GM18511 (cell line): ENCODE results near the gene ITPA.
"Not testable (repeated sequence)": the region's sequence is repeated elsewhere in the genome, so short reads cannot be mapped to it uniquely, and the experiment has no call there.

Experiments
- ATAC-seq: cut with Tn5 transposase; IDR thresholded peaks from one replicate; pipeline ENCODE4 v1.9.1; 2021; ENCODE audit warnings: mild to moderate bottlenecking, moderate library complexity; ENCODE audit not compliant: unreplicated experiment

The ITPA gene

DNA sequence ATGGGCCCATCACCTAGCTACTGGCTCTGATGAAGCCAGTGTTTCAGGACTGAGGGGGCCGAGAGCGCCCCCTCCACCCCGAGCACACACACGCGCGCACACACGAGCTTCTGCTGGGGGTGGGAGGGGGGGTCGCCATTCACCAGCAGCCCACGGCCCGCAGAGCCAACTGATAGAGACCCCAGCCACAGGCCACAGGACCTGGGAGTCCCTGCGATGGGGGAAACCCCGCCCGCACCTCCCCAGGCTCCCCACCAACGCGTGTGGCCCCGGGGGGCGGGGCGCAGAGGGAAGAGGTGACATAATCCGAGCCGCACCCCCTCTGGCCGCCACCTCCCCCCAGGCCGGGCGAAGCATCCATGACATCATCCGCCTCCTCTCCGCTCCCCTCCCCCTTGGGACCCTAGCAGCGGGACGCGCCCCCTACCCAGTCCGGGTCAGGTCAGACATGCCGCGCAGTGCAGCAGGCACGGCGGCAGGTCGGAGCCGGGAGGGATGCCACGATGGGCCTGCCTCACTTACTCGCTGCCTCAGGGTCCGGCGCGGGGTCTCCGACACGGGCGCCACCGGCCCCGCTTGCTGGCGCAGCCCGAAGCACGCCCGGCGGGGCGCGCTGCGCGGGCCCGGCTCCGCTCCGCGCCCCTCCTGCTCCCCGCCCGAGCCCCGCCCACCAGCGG lies 36.2 kb upstream of the ITPA start, which contains the start of gene LZTS3:
LZTS3 (minus strand) TSS at position 617 of the 677 bp plus-strand sequence. CDS start 6,386 bp downstream, outside the sequence.
- ATAC-seq: peak; percentile 69

DNA sequence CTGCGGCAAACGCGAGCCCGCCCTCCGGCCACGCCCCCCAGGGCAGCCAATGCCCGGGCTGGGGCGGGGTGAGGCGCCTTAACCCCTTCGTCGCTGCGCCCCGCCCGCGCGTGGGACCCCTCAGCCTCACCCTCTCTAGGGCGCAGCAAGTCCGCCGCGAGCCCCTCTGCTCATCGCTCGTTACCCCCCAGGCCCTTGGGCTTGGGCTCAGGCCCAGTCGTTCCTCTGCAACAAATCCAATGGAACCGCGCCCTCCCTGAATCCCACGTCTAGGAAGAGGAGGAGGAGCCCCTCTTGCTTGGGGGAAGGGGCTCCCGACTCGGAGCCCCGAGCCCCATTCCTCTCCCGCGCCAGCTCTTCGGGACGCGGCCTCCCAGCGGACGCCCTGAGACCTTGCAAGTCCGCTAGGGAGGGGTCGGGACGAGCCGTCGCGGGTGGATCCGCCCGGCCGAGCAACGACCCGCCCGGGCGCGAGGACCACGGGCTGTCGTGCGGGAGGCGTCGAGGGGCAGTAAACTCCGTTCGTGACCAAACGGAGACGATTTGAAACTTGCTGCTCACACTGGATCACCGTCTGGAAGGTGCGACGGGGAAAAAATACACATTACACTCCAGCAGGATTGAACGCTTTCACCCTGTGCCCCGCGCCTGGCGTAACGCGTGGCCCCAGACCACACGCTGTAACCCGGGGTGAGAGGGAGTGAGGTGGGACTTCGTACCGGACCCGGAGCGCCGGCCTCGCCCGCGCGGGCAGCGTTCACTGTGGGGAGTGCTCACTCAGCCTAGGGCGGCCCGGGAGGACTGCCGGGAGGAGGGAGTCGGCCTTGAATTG lies 35.5 kb upstream of the ITPA start:
- ATAC-seq: peak; percentile 93

DNA sequence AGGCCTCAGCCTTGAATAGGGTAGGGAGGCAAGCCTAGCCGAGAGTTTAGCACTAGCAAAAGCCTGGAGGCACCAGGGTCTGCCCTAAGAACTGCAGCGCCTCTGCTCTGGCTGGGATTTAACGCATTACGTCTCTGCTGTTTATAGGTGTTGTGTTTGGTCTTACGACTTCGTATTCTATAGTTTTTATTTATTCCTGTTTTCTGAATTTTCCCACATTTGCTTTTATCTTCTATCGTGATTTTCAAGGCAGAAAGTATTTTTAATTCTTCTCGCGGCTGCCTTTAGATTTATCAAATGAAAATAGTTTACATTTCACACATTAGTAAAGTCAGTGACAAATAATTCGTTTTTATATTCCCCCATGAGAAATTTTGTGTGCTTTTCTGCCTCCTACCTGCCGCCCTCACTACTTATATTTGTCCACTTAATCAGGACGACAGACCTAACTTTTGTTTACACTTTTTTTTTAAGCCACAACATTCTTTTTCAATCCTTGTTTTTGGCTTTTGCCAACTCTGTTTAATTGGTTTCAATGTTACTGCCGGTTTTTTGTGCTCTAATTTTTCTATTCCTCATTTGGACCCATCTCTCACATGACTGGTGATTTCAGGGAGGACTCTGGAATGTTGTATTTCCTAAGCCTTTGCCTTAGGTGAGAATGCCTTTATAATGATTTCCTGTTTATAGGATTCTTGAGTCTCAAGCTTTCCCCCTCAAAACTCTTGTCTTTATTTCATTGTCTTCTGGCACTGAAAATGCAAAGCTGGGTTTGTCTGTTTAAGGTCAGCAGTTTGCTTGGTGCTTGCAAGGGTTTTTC lies 34.6 kb upstream of the ITPA start:
- no peak for ATAC-seq

DNA sequence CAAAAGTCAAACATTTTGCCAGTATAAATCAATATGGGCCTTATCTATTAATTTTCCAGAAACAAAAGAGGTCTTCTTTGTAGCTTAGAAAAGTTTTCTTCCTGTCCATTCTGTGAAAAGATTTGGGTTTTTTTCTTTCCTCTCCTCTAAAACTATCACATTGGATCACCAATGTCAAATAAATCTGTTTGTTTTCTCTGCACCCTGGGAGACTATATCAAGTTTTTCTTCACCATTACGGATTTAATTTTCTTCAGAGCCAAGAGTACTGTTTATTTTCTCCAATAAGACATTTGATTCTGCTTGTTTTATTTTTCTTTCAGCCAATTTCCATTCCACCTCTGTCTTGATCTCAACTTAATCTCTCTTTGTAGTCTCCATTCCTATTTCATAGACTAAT lies 34.0 kb upstream of the ITPA start:
- ATAC-seq: no peak

DNA sequence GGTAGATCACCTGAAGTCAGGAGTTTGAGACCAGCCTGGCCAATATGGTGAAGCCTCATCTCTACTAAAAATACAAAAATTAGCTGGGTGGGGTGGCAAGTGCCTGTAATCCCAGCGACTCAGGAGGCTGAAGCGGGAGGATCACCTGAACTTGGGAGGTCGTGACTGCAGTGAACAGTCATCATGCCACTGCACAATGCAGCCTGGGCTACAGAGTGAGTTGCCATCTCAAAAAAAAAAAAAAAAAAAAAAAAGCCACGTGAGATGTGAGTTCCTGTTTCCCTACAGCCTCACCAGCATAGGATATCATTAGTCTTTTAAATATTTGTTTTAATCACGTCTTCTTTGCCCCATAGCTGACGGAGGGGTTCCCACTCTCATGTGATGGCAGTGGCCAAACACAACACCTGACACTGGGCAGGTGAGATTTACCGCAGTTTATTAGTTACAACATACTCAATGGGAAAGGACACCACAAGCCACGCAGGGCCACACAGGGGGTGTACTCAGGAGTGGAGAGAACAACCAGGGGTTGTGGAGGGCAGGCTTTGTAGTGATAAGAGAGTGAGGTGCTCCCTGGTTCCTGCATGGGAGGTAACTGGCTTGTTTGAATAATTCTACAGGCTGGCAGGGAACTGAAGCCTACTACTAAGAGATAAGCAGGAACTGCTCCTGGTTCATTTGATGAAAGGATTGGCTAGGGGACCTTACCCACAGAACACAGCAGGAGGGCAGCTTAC lies 31.4 kb upstream of the ITPA start:
- ATAC-seq: no peak

DNA sequence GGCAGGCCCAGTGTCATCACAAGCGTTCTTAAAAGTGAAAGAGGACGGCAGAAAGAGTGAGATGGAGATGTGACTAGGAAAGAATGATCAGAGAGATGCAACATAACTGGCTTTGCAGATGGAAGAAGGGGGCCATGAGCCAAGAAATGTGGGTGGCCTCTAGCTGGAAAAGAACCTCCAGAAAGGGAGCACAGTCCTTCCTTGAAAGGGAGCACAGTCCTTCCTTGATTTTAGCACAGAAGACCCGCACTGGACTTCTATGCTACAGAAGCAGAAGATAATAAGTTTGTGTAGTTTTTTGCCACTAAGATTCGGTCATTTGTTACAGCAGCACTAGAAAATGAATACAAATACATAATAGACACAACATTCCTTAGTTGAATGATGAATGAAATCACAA lies 29.0 kb upstream of the ITPA start:
- ATAC-seq: no peak

DNA sequence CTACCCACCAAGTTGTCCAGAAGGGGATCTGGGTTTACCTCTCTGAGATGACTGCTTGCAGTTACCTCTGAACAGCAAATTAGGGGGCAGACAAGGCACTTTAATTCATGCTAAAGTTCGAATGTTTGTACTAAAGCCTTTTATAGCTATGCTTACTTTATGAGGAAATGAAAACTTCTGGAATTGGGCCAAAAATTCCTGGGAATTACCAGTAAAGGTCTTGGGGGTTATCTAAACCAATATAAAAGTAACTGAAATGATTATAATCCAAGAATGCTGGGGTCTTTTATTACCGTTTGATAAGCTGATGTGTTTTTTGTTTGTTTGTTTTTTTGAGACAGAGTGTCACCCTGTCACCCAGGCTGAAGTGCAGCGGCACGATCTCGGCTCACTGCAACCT lies 28.0 kb upstream of the ITPA start:
- no peak for ATAC-seq

DNA sequence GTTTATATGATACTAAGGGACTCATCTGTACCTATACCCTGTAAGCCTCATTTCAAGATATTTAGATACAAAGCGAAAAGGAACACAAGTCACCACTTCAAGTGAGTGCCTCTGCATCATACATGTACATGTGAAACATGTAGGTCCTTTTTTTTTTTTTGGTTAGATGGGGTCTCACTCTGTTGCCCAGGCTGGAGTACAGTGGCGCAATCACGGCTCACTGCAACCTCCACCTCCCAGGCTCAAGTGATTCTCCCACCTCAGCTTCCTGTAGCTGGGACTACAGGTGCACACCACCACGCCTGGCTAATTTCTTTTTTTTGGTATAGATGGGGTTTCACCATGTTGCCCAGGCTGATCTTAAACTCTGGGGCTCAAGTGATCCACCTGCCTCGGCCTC lies 26.9 kb upstream of the ITPA start:
- not testable (repeated sequence) for ATAC-seq

DNA sequence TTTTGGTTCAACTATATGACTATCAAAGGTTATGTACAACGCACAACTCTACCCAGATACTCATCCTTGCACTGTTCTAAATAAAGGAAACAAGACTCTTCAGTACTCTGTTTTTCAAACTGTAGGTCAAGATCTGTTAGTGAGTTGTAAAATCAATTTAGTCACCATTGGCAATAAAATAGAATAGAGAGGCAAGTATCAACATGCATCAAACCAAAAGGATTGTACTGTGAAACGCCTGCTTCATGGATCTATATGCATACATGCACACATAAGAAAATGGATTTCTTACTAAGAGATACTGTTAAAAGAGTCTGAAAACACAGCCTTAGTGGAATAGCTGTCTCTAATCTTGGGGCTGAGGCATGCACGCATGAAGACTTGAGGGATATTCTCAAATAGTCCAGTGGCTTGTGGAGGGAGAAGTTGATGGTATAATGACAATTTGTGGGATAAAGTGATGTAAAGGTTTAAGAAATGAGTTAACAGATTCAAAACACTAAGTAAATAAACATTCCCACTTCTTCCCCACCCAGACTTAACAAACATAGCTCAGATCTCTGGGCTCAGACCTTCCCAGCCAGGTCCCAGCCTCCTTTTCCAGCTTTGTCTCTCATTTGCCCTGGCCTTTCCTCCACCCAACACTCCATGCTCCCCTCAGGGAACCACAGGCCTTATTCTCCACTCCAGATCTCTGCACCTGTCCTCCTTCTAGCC lies 25.2 kb upstream of the ITPA start:
- no peak for ATAC-seq

DNA sequence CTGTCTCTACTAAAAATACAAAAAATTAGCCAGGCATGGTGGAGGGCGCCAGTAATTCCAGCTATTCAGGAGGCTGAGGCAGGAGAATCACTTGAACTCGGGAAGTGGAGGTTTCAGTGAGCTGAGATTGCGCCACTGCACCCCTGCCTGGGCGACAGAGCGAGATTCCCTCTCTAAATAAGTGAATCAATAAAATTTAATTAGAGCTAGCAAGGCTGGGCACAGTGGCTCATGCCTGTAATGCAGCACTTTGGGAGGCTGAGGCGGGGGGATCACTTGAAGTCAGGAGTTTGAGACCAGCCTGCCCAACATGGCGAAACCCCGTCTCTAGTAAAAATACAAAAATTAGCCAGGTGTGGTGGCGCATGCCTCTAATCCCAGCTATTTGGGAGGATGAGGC lies 21.4 kb upstream of the ITPA start:
- ATAC-seq: not testable (repeated sequence)

DNA sequence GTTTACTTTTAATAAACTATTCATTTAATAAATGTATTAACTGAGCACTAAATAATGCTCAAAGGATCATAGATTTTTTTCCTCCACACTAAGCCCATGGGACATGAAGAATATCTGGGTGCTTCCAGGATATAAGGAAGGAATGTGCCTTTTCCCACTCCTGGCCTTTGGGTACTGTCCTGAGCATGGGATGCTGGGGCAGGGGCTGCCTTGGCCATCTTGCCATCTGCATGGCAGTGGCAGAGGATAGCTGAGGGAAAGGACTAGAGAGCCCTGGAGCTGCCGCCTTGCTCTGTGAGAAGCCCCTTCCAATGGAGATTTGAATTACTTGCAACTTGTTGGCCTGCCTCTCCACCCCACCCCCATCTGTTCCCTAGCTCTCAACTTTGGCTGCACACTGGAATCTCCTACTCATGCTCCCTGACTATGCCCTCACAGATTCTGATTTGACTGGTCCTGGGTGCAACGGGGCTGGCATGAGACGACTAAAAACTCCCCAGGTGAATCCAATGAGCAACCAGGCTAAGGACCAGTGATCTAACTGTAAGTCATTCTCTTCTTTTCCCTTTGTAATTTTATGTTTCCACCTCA lies 20.4 kb upstream of the ITPA start:
- no peak for ATAC-seq

DNA sequence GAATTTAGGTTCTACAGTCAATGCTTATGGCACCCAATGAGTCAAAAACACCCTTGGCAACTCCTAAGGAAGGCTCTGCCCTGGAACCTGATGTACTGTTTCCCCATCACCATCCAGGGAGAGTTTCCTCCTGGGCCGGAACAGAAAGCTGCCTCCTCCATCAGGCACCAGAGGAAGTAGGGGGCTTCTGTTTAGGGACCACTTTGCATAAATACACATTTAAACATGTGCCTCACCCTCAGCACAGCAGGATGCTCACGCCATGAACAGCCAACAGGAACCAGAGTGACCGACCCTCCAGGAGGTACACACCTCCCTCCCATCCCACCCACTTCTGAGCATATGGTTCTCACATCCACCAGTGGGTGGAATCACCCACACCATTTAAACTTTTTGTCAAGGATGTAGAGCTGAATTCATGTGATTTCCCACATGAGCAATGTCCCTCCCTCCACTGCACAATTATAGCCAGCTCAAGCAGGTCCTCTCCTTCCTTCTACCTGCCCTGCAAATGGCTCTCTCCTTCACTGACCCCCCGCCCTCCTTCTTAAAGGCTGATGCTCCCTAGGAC lies 19.7 kb upstream of the ITPA start:
- no peak for ATAC-seq

DNA sequence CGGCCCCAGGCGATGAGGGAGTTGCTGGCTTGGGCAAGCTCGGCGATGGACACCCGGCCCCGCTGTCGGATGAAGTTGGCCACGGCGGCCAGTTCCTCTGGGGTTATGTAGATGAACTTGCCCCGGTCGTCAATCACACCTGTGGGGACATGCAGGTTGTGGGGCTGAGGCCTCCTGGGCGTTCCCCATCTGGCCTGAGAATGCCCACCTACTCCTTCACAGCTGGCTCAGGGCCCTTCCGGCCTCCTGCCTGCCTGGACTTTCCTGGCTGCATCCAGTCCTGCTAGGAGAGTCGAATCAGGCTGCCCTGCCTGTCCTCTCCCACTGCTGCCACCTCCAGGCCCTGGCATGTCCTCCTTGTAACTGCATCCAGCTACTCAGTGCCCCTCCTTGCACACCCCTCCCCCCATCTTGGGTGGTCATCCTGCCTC lies 18.6 kb upstream of the ITPA start:
- no peak for ATAC-seq

DNA sequence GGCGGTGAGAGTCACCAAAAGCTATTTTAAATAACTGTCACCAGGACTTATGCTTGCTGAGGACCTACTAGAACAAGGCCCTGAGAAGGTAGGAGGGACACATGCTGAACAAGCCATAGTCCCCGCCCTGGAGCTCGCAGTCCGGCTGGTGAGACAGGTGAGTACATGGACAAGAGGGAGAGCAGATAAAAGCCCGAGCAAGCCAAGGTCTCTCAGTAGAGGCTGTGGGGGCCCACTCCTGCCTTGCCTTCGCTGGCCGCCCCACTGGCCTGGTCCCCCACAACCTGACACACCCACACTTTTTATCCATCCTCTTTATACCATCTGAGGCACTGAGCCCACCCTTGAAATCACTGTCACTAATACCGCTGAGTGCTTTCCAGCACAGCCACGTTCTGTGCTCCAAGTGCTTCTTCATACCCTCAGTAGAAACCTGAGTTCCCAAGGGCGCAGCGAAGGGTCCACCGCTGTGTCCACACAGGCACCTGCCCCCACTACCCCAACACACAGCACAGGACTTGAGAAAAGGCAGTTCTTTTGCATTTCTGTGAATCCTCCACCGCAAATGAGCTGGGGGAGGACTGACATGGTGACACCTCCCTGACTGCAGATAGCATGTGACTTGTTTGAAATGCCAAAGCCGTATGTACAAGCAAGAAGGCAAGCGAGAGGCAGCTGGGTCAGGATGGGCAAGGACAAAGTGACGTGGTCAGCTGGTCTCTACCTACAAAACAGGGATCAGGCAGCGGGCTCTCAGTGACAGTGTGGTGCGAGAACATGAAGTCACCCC lies 16.9 kb upstream of the ITPA start:
- ATAC-seq: no peak

DNA sequence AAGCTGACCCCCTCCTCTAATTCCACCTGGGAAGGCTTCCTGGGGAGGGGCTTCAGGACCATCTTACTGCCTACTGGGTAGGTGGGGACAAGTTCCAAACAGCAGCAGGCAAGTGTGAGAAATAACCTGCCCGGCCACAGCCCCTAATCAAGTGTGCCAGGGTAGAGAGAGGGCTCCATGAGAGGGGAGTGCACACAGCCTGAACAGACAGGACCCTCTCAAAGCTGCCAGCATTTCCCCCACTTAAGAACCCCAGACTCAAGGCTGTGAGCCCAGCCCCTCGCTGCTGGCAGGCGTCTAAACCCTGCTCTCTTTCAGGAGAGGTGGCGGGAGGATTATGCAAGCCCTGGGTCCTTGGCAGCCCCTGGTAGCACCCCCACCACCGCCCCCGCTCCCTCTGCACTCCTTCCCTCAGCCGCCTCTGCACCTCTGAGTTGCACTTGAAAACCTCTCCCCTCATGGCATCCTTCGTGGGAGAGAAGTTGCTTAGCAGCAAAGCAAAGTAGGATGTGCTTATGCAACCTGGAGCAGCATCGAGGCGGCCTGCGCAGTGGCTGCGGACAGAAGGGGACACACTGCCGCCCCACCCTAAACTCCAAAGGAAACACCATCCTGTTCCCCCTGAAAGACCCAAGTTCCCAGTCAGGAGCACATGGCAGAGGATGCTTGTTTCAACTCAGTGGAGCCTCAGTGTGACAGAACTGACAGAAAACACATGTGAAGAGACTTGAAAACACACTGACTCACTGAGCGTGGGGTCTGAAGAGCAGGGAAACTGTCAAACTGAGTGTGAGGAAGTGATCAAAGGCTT lies 15.3 kb upstream of the ITPA start:
- no peak for ATAC-seq

DNA sequence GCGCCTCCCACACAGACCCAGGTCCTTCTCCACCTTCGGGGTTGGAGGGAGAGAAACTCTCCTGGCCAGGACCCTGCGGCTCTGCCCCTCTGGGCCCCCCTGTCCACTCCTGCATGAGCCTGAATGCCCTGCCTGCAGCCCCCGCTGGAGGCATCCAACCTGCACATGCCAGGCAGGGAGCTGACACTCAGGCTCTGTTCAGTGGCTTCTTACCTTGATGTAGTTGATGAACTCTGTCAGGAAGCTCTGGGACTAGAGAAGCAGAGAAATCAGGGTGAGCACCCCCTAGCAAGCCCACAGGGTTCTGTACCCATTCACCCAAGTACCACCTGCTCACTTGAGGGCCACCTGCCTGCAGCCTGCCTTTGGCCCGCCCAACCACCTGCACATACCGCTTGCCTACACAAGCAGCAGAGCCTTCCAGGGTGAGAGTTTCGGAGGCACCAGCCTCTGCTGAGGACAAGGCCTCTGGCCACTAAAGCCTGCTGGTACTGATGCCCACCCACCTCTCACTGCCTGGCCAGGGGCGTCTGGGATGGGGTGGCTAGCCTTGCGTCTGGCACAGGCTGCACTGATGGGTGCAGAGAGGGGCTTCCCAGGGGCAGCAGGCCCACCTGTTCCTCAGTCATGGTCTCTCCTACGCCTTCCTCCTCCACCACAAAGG lies 14.5 kb upstream of the ITPA start:
- no peak for ATAC-seq

DNA sequence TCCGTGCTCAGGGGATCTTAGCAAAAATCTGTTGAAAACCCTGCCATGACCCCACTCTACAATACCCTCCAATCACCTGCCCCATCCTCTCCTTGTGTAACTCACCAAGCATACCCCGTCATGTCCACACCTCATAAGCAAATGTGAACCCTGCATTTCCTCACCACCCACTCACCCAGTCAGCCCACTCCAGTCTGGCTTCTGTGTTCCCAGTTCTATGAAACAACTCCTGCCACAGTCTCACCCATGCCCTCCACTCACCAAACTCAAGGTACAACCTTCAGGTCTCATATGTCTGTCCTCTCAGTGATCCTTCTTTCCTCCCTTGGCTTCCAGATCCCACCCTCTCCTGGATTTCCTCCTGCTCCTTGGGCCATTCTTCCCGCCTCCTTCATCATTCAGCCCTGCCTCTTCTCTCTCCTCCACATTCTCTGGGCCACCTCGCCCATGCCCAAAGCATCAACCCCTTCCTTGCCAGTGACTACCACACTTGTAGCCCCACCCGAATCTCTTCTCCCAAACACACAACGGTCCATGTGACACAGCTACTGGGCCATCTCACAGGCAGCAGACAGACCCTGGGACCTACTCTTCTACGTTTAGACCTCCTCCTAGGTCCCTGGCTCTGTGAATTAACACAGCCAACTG lies 13.6 kb upstream of the ITPA start:
- no peak for ATAC-seq
